ENCODE results near the gene CCDC12. TPM values are rescaled to one million over a fixed set of nuclear protein-coding genes. Genes with fewer than 3 reads are reported as not detected.
A peak's percentile ranks its signal among the peaks of the same experiment; 100 is the strongest.

The CCDC12 gene
- total and polyA plus RNA-seq, 3 donors from 2014 or later: 43.3 to 66.6 (median 59.6) TPM

- WGBS, 2 donors: 3 to 6% methylated on average over 26 to 85 of the region's 85 CpGs
- TF ChIP-seq CTCF (IDR thresholded peaks at IDR 0.05) (no peak), POLR2A (IDR thresholded peaks at IDR 0.05) (peak; percentile 25)
- Histone ChIP-seq H3K4me3 (peak overlapping the region; percentile 63 to 65), H3K36me3 (ENCODE audit: low read depth, missing control alignments) (no peaks in the 10 kb centered on the region), H3K27me3 (no peaks in the 10 kb centered on the region), H3K4me1 (peaks cover 11% of the 10 kb centered on the region), H3K9me3 (no peaks in the 10 kb centered on the region), H3K27ac (peak overlapping the region; percentile 40 to 85)
- DNase-seq: peak; percentile 91
- intact Hi-C loops (cut with DNase I; ENCODE audit: low total_unique reads): no loop called here
These were observed 32.9 kb upstream of the CCDC12 start for GRCh38 chr3:47009225-47010110.

GRCh38 chr3:47008851-47009224 is 32.3 kb upstream of the CCDC12 start:
- Histone ChIP-seq H3K4me1 (peaks cover 11% of the 10 kb centered on the region), H3K27ac (peak overlapping the region; percentile 40 to 85), H3K4me3 (peak overlapping the region; percentile 63 to 65), H3K9me3 (no peaks in the 10 kb centered on the region), H3K27me3 (no peaks in the 10 kb centered on the region), H3K36me3 (ENCODE audit: low read depth, missing control alignments) (no peaks in the 10 kb centered on the region)
- no peak for TF ChIP-seq POLR2A (IDR thresholded peaks at IDR 0.05)
- TF ChIP-seq CTCF (IDR thresholded peaks at IDR 0.05): no peak
- intact Hi-C loops (cut with DNase I; ENCODE audit: low total_unique reads): no loop called here
- WGBS, 2 donors: 25 to 50% methylated on average over 8 to 23 of the region's 23 CpGs
- no peak for DNase-seq

- H3K36me3 ChIP-seq (ENCODE audit: low read depth, missing control alignments): no peaks in the 10 kb centered on the region
- peak overlapping the region in 1 of 2 donors; percentile 85 for H3K27ac ChIP-seq
- no peak for DNase-seq
- TF ChIP-seq POLR2A (IDR thresholded peaks at IDR 0.05): no peak
- TF ChIP-seq CTCF (IDR thresholded peaks at IDR 0.05): no peak
- 86 to 87% methylated on average over 13 of the region's 13 CpGs for WGBS, 2 donors
- intact Hi-C loops (cut with DNase I; ENCODE audit: low total_unique reads): no loop called here
- no peaks in the 10 kb centered on the region for H3K9me3 ChIP-seq
- H3K4me3 ChIP-seq: no peak overlapping the region
- peaks cover 11% of the 10 kb centered on the region for H3K4me1 ChIP-seq
- no peaks in the 10 kb centered on the region for H3K27me3 ChIP-seq
These were observed 31.8 kb upstream of the CCDC12 start for GRCh38 chr3:47008234-47008796.

- intact Hi-C loops (cut with DNase I; ENCODE audit: low total_unique reads): no loop called here
- Histone ChIP-seq H3K27me3 (no peaks in the 10 kb centered on the region), H3K4me1 (peaks cover 11% of the 10 kb centered on the region), H3K36me3 (ENCODE audit: low read depth, missing control alignments) (no peaks in the 10 kb centered on the region), H3K9me3 (no peaks in the 10 kb centered on the region), H3K4me3 (no peak overlapping the region), H3K27ac (no peak overlapping the region)
- no peak for DNase-seq
- 88 to 92% methylated on average over 6 to 16 of the region's 16 CpGs for WGBS, 2 donors
- no peak for TF ChIP-seq CTCF (IDR thresholded peaks at IDR 0.05)
- no peak for TF ChIP-seq POLR2A (IDR thresholded peaks at IDR 0.05)
These were observed 31.1 kb upstream of the CCDC12 start for GRCh38 chr3:47007482-47008233.
